Nephron progenitor cell (in vitro differentiated cells): ENCODE results near the gene ALAD.

Source experiments
- DNase-seq: peaks from one replicate; pipeline ENCODE4 v3.0.0; 2021
- H3K27ac Mint-ChIP-seq: 2 replicates; pipeline ENCODE4 v1.8.0; 2021; ENCODE audit warnings: mild to moderate bottlenecking, moderate library complexity, mixed read lengths
- H3K27me3 Mint-ChIP-seq: 2 replicates; pipeline ENCODE4 v1.8.0; 2021; ENCODE audit warnings: mild to moderate bottlenecking, low read depth, mixed read lengths; ENCODE audit not compliant: poor library complexity
- H3K36me3 Mint-ChIP-seq: 2 replicates; pipeline ENCODE4 v1.8.0; 2021; ENCODE audit warnings: low read depth, mixed read lengths
- H3K4me1 Mint-ChIP-seq: 2 replicates; pipeline ENCODE4 v1.8.0; 2021; ENCODE audit warnings: mixed read lengths
- H3K4me3 Mint-ChIP-seq: 2 replicates; pipeline ENCODE4 v1.8.0; 2021; ENCODE audit warnings: mild to moderate bottlenecking, moderate library complexity, mixed read lengths
- H3K9me3 Mint-ChIP-seq: 2 replicates; pipeline ENCODE4 v1.8.0; 2021; ENCODE audit warnings: mild to moderate bottlenecking, moderate library complexity, mixed read lengths
- TF ChIP-seq, protein P1 (sequence below): fragments of 200-600 bp; sonication (generic); IDR thresholded peaks from 2 replicates; pipeline ENCODE4 v1.5.0; 2021; ENCODE audit warnings: antibody characterized with exemption

ALAD gene

DNA sequence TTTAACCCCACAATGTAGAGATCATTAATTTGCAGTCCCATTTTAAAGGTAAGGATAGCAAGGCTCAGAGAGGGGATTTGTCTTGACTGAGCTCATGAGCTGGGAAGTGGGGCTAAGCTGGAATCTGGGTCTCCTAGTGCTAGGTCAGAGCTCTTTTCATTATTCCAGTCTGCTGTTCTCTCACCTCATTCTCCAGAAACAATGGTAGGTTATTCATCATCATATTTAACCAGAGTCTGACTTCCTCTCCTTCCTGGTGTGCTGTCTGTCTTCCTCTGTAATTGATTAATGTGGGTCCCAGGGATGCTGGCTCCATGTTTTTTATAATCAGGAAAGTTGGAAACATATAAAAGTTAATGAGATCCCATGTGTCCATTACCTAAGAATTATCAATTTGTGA, 30.1 kb upstream of the ALAD start:
- peaks cover 23% of the 10 kb centered on the region for H3K27me3 Mint-ChIP-seq
- DNase-seq = no peak
- TF ChIP-seq, protein P1, sequence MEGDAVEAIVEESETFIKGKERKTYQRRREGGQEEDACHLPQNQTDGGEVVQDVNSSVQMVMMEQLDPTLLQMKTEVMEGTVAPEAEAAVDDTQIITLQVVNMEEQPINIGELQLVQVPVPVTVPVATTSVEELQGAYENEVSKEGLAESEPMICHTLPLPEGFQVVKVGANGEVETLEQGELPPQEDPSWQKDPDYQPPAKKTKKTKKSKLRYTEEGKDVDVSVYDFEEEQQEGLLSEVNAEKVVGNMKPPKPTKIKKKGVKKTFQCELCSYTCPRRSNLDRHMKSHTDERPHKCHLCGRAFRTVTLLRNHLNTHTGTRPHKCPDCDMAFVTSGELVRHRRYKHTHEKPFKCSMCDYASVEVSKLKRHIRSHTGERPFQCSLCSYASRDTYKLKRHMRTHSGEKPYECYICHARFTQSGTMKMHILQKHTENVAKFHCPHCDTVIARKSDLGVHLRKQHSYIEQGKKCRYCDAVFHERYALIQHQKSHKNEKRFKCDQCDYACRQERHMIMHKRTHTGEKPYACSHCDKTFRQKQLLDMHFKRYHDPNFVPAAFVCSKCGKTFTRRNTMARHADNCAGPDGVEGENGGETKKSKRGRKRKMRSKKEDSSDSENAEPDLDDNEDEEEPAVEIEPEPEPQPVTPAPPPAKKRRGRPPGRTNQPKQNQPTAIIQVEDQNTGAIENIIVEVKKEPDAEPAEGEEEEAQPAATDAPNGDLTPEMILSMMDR = no peak
- no peak overlapping the region for H3K4me3 Mint-ChIP-seq
- no peaks in the 10 kb centered on the region for H3K4me1 Mint-ChIP-seq
- no peak overlapping the region for H3K27ac Mint-ChIP-seq
- H3K36me3 Mint-ChIP-seq = no peaks in the 10 kb centered on the region
- peaks cover 5% of the 10 kb centered on the region for H3K9me3 Mint-ChIP-seq

DNA sequence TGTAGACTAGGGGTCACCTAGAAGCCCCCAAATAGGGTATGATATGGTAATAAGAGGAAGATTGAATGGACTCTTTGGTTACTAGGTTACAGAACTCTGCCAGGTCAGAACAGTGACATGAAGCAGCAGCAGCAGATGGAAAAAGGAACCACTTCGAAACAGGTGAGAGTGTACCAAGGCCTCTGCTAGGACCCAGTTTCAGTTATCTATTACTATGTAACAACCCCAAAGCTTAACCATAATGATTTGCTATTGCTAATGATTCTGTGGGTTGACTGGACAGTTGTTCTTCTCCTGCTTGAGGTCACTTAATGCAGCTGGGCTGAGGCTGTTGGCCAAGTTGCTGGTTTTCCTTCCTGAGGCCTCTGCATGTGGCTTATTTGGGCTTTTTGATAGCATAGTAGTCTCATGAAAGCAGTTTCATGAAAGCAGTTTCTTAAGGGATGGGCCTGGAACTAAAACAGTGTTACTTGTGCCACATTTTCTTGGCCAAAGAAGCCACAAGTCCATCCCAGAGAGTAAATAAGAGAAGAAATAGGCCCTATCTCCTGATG, 27.1 kb upstream of the ALAD start:
- no peak overlapping the region for H3K27ac Mint-ChIP-seq
- H3K4me1 Mint-ChIP-seq = peaks cover 11% of the 10 kb centered on the region
- no peak for DNase-seq
- TF ChIP-seq, protein P1 = no peak
- no peaks in the 10 kb centered on the region for H3K36me3 Mint-ChIP-seq
- H3K9me3 Mint-ChIP-seq = no peaks in the 10 kb centered on the region
- H3K27me3 Mint-ChIP-seq = peaks cover 20% of the 10 kb centered on the region
- H3K4me3 Mint-ChIP-seq = no peak overlapping the region

DNA sequence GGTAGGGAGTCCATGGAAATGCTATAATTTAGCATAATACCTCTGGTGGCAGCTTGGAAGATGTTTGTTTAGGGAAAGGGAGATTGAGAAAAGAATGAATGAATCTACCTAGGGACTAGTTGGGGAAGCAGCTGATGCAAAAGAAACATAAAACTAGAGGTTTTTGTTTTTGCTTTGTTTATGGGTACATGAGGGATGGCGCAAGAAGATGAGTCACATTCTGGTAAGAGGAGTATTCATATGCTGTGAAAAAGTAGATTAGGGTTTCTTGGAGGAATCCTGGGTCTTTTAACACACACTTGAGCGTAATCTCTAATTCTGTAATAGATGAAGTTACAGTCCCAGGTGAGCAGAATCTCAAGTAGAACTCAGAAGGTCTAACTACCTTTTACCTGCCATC, 26.5 kb upstream of the ALAD start:
- TF ChIP-seq, protein P1 = no peak
- Mint-ChIP-seq H3K4me1 (peaks cover 11% of the 10 kb centered on the region), H3K4me3 (no peak overlapping the region), H3K27ac (no peak overlapping the region), H3K36me3 (no peaks in the 10 kb centered on the region), H3K9me3 (no peaks in the 10 kb centered on the region), H3K27me3 (peaks cover 17% of the 10 kb centered on the region)
- DNase-seq = no peak

DNA sequence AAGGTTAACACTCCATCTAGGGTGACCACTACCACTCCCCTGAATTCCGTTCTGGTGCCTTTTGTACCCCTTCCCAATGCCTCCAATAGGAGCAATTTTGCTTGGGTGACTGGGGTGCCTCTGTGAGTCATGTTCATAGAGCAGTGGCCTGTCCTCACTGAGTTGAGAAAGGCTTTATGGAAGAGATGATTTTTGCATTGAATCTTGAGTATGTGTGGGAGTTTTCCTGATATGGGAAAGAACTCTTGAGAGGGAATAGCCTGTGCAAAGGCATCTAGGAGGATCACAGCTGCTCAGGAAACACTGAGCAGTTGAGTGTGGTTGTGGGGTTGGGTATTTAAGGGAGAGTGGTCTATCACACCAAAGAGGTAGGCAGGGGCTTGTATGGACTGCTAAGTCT, 25.6 kb upstream of the ALAD start:
- Mint-ChIP-seq H3K27me3 (peaks cover 14% of the 10 kb centered on the region), H3K4me1 (peaks cover 11% of the 10 kb centered on the region), H3K36me3 (no peaks in the 10 kb centered on the region), H3K27ac (no peak overlapping the region), H3K4me3 (no peak overlapping the region), H3K9me3 (no peaks in the 10 kb centered on the region)
- DNase-seq = no peak
- TF ChIP-seq, protein P1 = no peak

DNA sequence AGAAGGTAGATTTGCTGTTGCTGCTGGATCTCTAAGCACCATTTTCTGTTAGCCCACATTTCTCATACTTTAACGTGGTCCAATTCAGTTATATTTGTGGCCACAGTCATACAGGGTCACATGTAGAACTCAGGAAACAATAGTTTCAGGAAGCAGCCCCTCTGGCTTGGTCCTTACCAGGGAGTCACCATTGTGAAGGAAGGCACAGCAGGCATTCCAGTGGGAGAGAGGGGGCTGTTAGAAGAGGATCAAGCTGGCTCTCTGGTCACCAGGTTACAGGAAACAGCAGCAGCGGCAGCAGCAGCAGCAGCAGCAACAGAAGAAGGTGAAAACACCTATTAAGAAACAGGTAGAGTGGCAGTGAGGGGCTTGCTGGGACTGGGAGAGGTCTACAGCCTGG, 24.0 kb upstream of the ALAD start:
- H3K4me3 Mint-ChIP-seq = no peak overlapping the region
- peaks cover 14% of the 10 kb centered on the region for H3K27me3 Mint-ChIP-seq
- DNase-seq = no peak
- peaks cover 11% of the 10 kb centered on the region for H3K4me1 Mint-ChIP-seq
- no peak overlapping the region for H3K27ac Mint-ChIP-seq
- H3K36me3 Mint-ChIP-seq = no peaks in the 10 kb centered on the region
- TF ChIP-seq, protein P1 = no peak
- no peaks in the 10 kb centered on the region for H3K9me3 Mint-ChIP-seq

DNA sequence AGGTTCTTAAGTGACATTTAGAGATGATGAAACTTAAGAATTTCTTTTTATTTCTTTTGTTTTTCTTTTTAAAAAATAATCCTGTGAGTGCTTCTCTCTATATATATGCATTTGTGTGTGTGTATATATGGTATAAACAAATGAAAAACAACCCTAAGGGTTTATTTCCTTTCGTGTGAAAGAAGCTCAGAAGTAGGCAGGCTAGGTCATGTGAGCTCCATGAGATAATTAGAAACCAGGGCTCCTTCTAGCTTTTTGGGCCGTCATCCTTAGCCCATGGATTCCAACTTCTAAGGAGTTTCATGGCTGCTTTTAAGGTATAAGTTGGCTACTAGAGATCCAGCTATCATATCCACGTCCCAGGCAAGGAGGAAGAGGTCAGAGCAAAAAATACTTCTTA, 20.6 kb upstream of the ALAD start:
- Mint-ChIP-seq H3K36me3 (no peaks in the 10 kb centered on the region), H3K27me3 (peaks cover 9% of the 10 kb centered on the region), H3K9me3 (no peaks in the 10 kb centered on the region), H3K4me3 (no peak overlapping the region), H3K4me1 (peaks cover 11% of the 10 kb centered on the region), H3K27ac (no peak overlapping the region)
- TF ChIP-seq, protein P1 = no peak
- DNase-seq = no peak
